Measurements from ENCODE around the gene BHLHA15. TPM values are rescaled to one million over a fixed set of nuclear protein-coding genes. Genes with fewer than 3 reads are reported as not detected.

The BHLHA15 gene
- total and polyA plus RNA-seq, 2 of the 8 experiments (the other 6 are each of a cell fraction or from before 2014, with no cell fraction given) = 1.1 to 2.7 TPM

GRCh38 chr7:98205162-98205845 is 5.9 kb upstream of the BHLHA15 start:
- no peaks in the 10 kb centered on the region for H3K79me1 ChIP-seq (ENCODE audit: low read depth, low read length)
- H3K4me1 ChIP-seq (replicated peaks in 1 of 4; ENCODE audit: control insufficient read depth in 3 of 4, insufficient read depth in 4 of 4, low read length in 3 of 4) = no peaks in the 10 kb centered on the region
- H4K91ac ChIP-seq (replicated peaks; ENCODE audit: insufficient read length, low read length) = no peak overlapping the region
- no peak for FAIRE-seq
- no peak overlapping the region for H3K18ac ChIP-seq (ENCODE audit: extremely low read depth, low read length)
- H2BK5ac ChIP-seq (ENCODE audit: low read depth, low read length) = no peak overlapping the region
- POLR2A ChIA-PET (ENCODE audit: partially characterized antibody) = interaction anchor here (0.9 kb wide), 1 partner anchor 25 kb away, joined by 3 read pairs; no protein-coding TSS in a partner anchor
- no peak for DNase-seq (ENCODE audit: low read depth in 1 of 2, low spot score in 2 of 2)
- no peak overlapping the region for H4K5ac ChIP-seq (ENCODE audit: insufficient read length, low read depth, low read length)
- no peak overlapping the region for H2BK20ac ChIP-seq (ENCODE audit: low read length)
- 92% methylated on average over 45 of the region's 47 CpGs; no CpG with 5 or more reads in 1 of the 2 experiments for WGBS, 2 experiments (ENCODE audit: extremely low coverage in 1 of 2, insufficient coverage in 1 of 2, insufficient read length in 1 of 2, insufficient replicate concordance in 2 of 2, low coverage in 1 of 2, low lambda C conversion rate in 2 of 2, missing lambda C conversion rate in 1 of 2)
- H3K79me2 ChIP-seq (ENCODE audit: control insufficient read depth in 1 of 2, insufficient read depth in 2 of 2, low read length in 2 of 2) = peaks cover 0 to 4% of the 10 kb centered on the region in 2 experiments; a peak in 2 of 4 replicates
- H3K14ac ChIP-seq (ENCODE audit: insufficient read length) = no peak overlapping the region
- no peak overlapping the region for H3K23ac ChIP-seq (ENCODE audit: insufficient read length)
- no peak overlapping the region for H3K4ac ChIP-seq (replicated peaks; ENCODE audit: insufficient read length, low read depth, low read length)
- H2BK120ac ChIP-seq (replicated peaks; ENCODE audit: low read depth, low read length) = no peak overlapping the region
- H3K4me2 ChIP-seq (ENCODE audit: insufficient read depth in 1 of 2, low read depth in 2 of 2, low read length in 2 of 2) = no peak overlapping the region
- H3K23me2 ChIP-seq (ENCODE audit: low read depth, low read length) = no peaks in the 10 kb centered on the region; the same call in 1 of the 2 replicates
- no peak overlapping the region for H3K9ac ChIP-seq (replicated peaks in 1 of 4; ENCODE audit: extremely low read depth in 1 of 4, low read depth in 3 of 4, low read length in 3 of 4)
- no peak overlapping the region for H3K27ac ChIP-seq (ENCODE audit: low read depth, low read length)
- no peaks in the 10 kb centered on the region for H3K9me3 ChIP-seq (ENCODE audit: insufficient read depth in 2 of 2, low read depth in 1 of 2, low read length in 1 of 2)
- H3K36me3 ChIP-seq (ENCODE audit: control insufficient read depth in 2 of 4, insufficient read depth in 4 of 4, low read length in 3 of 4) = peaks cover 0 to 15% (median 0%) of the 10 kb centered on the region in 4 experiments; a peak in 4 of 8 replicates
- H2AK5ac ChIP-seq (ENCODE audit: low read depth, low read length) = no peak overlapping the region
- no peak overlapping the region for H2AFZ ChIP-seq (ENCODE audit: low read length)
- no peaks in the 10 kb centered on the region for H3K27me3 ChIP-seq (replicated peaks in 1 of 4; ENCODE audit: control insufficient read depth in 3 of 4, extremely low read depth in 1 of 4, insufficient read depth in 3 of 4, low read length in 3 of 4)
- H3K56ac ChIP-seq (replicated peaks; ENCODE audit: insufficient read length, low read depth, low read length) = no peak overlapping the region
- H3K4me3 ChIP-seq (ENCODE audit: extremely low read depth in 1 of 4, insufficient read depth in 2 of 4, low read depth in 3 of 4, low read length in 4 of 4) = no peak overlapping the region
- no peak overlapping the region for H4K8ac ChIP-seq (ENCODE audit: extremely low read depth, insufficient read depth, low read length)
- H2BK15ac ChIP-seq (ENCODE audit: low read length) = no peak overlapping the region
- no peak overlapping the region for H2BK12ac ChIP-seq (ENCODE audit: low read depth, low read length)
- CTCF ChIA-PET (ENCODE audit: partially characterized antibody) = interaction anchor here (1.3 to 2.0 kb wide), 3 partner anchors 37 to 183 kb away, joined by 3 to 6 read pairs (median 5); no protein-coding TSS in a partner anchor
- H4K20me1 ChIP-seq (replicated peaks in 1 of 2; ENCODE audit: control insufficient read depth in 1 of 2, insufficient read depth in 2 of 2, low read length in 2 of 2) = peaks cover 0 to 6% of the 10 kb centered on the region in 2 experiments
- no peak for TF ChIP-seq GTF2F1 (IDR thresholded peaks at IDR 0.05; ENCODE audit: borderline replicate concordance, low read depth, low read length)
- TF ChIP-seq NANOG (IDR thresholded peaks at IDR 0.05; ENCODE audit: insufficient read depth, low read depth, low read length, poor library complexity, severe bottlenecking) = no peak
- TF ChIP-seq RAD21 (IDR thresholded peaks at IDR 0.05 in 1 of 2, conservative IDR thresholded peaks at IDR 0.05 in 1 of 2; ENCODE audit: low read depth in 2 of 2, low read length in 2 of 2) = no peak
- no peak for TF ChIP-seq CBX8 (IDR thresholded peaks at IDR 0.05; ENCODE audit: borderline replicate concordance, low read depth, low read length)
- TF ChIP-seq SAP30 (IDR thresholded peaks at IDR 0.05; ENCODE audit: insufficient read depth, insufficient replicate concordance, low read length) = no peak
- no peak for TF ChIP-seq POLR2A (IDR thresholded peaks at IDR 0.05; ENCODE audit: control extremely low read depth in 1 of 2, low read depth in 2 of 2, low read length in 2 of 2)
- no peak for TF ChIP-seq JUN (IDR thresholded peaks at IDR 0.05; ENCODE audit: low read depth, low read length)
- no peak for TF ChIP-seq MAFK (IDR thresholded peaks at IDR 0.05; ENCODE audit: low read depth, low read length)
- no peak for TF ChIP-seq HDAC6 (IDR thresholded peaks at IDR 0.05; ENCODE audit: low read depth, low read length)
- no peak for TF ChIP-seq TAF1 (IDR thresholded peaks at IDR 0.05; ENCODE audit: low read depth, low read length)
- no peak for TF ChIP-seq E2F6 (IDR thresholded peaks at IDR 0.05)

All from H1 (cell line).